Stimulated activated naive CD4-positive, alpha-beta T cell treated with Interleukin-2 at 50 U/mL for 16 hours (primary cell): Measurements from ENCODE around the gene NDUFA8.

Source experiments
- DNase-seq: peaks from one replicate; lab custom pipeline; 2025; lab: John Stamatoyannopoulos, UW

The NDUFA8 gene

DNA sequence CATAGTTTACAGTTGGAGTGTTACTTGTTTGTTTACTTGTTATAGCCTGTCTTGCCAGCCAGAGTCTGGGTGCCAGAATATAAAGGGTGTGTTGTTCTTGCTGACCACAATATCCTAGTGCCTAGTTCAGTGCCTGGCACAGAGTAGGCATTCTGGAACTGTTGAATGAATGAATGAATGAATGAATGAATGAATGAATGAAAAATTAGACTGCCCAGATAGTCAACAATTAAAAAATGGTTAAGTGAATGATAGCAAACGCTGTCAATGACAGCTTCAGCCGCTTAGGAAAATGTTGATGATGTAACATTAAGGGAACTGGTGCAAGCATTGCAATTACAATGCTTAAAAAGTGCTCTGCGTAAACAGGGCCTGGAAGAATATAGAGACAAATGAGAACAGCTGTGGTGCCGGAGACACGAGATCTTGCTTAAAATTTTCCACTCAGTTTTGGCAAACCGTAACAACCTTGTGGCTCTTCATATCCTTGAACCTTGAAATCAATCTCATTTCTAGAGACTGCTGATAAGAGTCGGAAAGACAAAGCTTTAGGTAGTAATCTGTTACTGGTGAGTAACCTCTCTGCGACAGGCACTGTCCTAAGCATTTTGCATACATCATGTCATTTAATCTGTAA is 61.8 kb downstream of the NDUFA8 start:
- DNase-seq = no peak

DNA sequence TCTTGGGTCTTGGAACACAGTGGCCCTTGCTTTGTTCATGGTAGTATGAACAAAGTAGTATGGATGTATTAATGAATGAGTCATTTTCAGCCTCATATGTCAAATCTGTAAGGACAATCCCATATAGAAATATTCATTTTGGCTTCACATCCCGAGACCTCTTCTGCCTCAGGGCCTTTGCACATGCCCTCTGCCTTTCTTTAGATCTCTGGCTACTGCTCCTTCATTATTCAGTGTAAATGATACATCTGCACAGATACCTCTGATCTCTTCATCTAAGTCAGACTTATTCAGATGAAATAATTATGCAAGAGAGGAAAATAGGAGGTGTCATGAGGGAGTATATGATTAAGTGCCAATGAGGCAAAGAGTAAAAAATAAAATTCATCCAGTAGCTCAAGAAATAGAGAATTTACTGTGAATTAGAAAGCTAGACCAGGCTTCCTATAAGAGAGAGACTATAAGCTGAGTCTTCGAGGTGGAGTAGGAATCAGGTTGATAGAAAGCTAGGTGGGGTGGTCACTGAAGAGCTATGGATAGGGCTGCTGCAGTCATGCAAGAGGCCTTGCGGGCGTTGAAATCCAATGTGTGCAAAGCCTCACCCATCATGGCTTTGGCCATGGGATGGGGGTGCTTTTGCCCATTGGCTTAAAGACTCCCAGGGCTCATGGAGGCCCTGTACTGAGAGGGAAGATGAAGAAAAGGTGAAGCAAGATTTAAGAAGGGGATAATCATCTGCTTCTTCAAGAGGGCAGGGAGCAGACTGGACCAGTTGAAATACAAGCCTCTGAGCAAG is 62.8 kb downstream of the NDUFA8 start:
- DNase-seq = no peak

DNA sequence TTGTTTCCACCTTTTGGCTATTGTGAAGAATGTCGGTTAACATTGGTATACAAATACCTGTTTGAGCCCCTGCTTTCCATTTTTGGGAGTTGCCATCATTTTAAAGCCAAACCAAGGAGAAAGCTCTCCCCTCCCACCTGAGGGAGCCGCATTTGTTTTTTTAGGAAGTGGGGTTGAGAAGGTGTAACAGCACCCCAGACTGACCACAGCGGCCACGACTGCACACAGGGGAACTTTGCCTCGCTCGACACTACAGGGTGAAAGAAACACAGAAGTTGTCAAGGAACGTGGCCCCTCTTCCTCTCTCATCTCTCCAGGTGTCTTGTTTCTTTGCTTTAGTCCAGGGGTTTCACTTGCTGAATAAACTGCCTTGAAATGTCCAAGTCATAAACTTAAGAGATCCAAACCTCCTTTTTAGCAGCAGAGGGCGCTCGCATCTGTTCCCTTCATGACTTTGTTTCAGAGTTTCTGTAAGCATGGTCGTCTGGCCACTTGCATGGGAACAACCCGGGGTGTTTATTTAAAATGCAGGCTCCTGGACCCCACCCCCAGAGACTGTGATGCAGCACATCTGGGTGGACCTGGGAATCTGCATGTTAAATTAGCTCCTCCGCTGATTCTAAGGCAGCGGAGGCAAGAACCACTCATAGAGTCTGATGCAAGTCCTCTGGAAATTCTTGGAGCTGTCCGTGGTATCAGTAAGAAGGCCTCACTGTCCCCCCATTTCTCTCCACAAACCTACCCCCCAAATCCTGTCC is 64.4 kb downstream of the NDUFA8 start:
- peak; percentile 31 for DNase-seq
